Endothelial cell (in vitro differentiated cells): Measurements from ENCODE around the gene MS4A6A. TPM values are rescaled to one million over a fixed set of nuclear protein-coding genes. Genes with fewer than 3 reads are reported as not detected.

Experiments used
- DNase-seq: peaks from one replicate; pipeline ENCODE4 v3.0.0; 2021; ENCODE audit warnings: low spot score
- H3K27ac Mint-ChIP-seq: one replicate; pipeline ENCODE4 v1.8.0; 2021; ENCODE audit warnings: mixed read lengths, inconsistent platforms; ENCODE audit not compliant: unreplicated experiment
- H3K27me3 Mint-ChIP-seq: one replicate; pipeline ENCODE4 v1.8.0; 2021; ENCODE audit warnings: mild to moderate bottlenecking, moderate library complexity, mixed read lengths, inconsistent platforms; ENCODE audit not compliant: unreplicated experiment
- H3K36me3 Mint-ChIP-seq: one replicate; pipeline ENCODE4 v1.8.0; 2021; ENCODE audit warnings: mild to moderate bottlenecking, low read depth, mixed read lengths, inconsistent platforms; ENCODE audit not compliant: unreplicated experiment
- H3K4me1 Mint-ChIP-seq: one replicate; pipeline ENCODE4 v1.8.0; 2021; ENCODE audit warnings: mild to moderate bottlenecking, mixed read lengths, inconsistent platforms; ENCODE audit not compliant: unreplicated experiment
- H3K4me3 Mint-ChIP-seq: one replicate; pipeline ENCODE4 v1.8.0; 2021; ENCODE audit warnings: mild to moderate bottlenecking, mixed read lengths, inconsistent platforms; ENCODE audit not compliant: unreplicated experiment
- H3K9me3 Mint-ChIP-seq: one replicate; pipeline ENCODE4 v1.8.0; 2021; ENCODE audit warnings: mixed read lengths, inconsistent platforms; ENCODE audit not compliant: unreplicated experiment
- CTCF ChIP-seq: fragments of 200-600 bp; sonication (generic); IDR thresholded peaks from one replicate; pipeline ENCODE4 v1.5.0; 2021; ENCODE audit warnings: antibody characterized with exemption; ENCODE audit not compliant: unreplicated experiment
- total RNA-seq: library from RNA; stranded (reverse); fragmentation: NEBNext Ultra II Directional; extraction: Animal tissue kit (Norgen Biotek cat#: 25700); gene quantifications from one replicate; pipeline ENCODE4 v1.2.1, GENCODE V29; 2021; ENCODE audit not compliant: unreplicated experiment

The MS4A6A gene
- total RNA-seq, 1 donor from 2014 or later: not detected

- Mint-ChIP-seq H3K36me3 (no peaks in the 10 kb centered on the region), H3K4me1 (peaks cover 8% of the 10 kb centered on the region), H3K9me3 (peaks cover 19% of the 10 kb centered on the region), H3K27me3 (no peaks in the 10 kb centered on the region), H3K4me3 (no peak overlapping the region), H3K27ac (no peak overlapping the region)
- no peak for TF ChIP-seq CTCF
- DNase-seq: no peak
Measured at GRCh38 chr11:60165951-60166350, 16.9 kb downstream of the MS4A6A start.

- peaks cover 17% of the 10 kb centered on the region for H3K9me3 Mint-ChIP-seq
- H3K4me3 Mint-ChIP-seq: no peak overlapping the region
- no peak for TF ChIP-seq CTCF
- no peak for DNase-seq
- H3K27me3 Mint-ChIP-seq: no peaks in the 10 kb centered on the region
- H3K36me3 Mint-ChIP-seq: no peaks in the 10 kb centered on the region
- H3K4me1 Mint-ChIP-seq: peaks cover 10% of the 10 kb centered on the region
- H3K27ac Mint-ChIP-seq: no peak overlapping the region
Measured at GRCh38 chr11:60165538-60165937, 17.3 kb downstream of the MS4A6A start.

- peaks cover 8% of the 10 kb centered on the region for H3K9me3 Mint-ChIP-seq
- DNase-seq: no peak
- H3K27me3 Mint-ChIP-seq: no peaks in the 10 kb centered on the region
- peaks cover 19% of the 10 kb centered on the region for H3K4me1 Mint-ChIP-seq
- H3K27ac Mint-ChIP-seq: no peak overlapping the region
- TF ChIP-seq CTCF: no peak
- H3K4me3 Mint-ChIP-seq: no peak overlapping the region
- no peaks in the 10 kb centered on the region for H3K36me3 Mint-ChIP-seq
Measured at GRCh38 chr11:60164550-60165075, 18.3 kb downstream of the MS4A6A start.

- DNase-seq: no peak
- TF ChIP-seq CTCF: no peak
- H3K36me3 Mint-ChIP-seq: no peaks in the 10 kb centered on the region
- no peak overlapping the region for H3K4me3 Mint-ChIP-seq
- H3K9me3 Mint-ChIP-seq: no peaks in the 10 kb centered on the region
- peaks cover 22% of the 10 kb centered on the region for H3K4me1 Mint-ChIP-seq
- no peaks in the 10 kb centered on the region for H3K27me3 Mint-ChIP-seq
- H3K27ac Mint-ChIP-seq: no peak overlapping the region
Measured at GRCh38 chr11:60161766-60162165, 21.1 kb downstream of the MS4A6A start.

- no peaks in the 10 kb centered on the region for H3K36me3 Mint-ChIP-seq
- no peak overlapping the region for H3K4me3 Mint-ChIP-seq
- no peaks in the 10 kb centered on the region for H3K27me3 Mint-ChIP-seq
- peak overlapping the region; percentile 27 for H3K27ac Mint-ChIP-seq
- H3K9me3 Mint-ChIP-seq: no peaks in the 10 kb centered on the region
- H3K4me1 Mint-ChIP-seq: peaks cover 22% of the 10 kb centered on the region
- no peak for DNase-seq
- no peak for TF ChIP-seq CTCF
Measured at GRCh38 chr11:60161107-60161506, 21.8 kb downstream of the MS4A6A start.
